GM19023 (cell line): ENCODE measurements around the gene MYMK.

Experiments used
- ATAC-seq: cut with Tn5 transposase; IDR thresholded peaks from one replicate; pipeline ENCODE4 v1.9.1; 2021; ENCODE audit warnings: mild to moderate bottlenecking, moderate library complexity; ENCODE audit not compliant: unreplicated experiment

MYMK gene

GRCh38 chr9:133519693-133520092, 5.1 kb downstream of the MYMK start:
- no peak for ATAC-seq

- ATAC-seq = no peak
These were observed 5.9 kb downstream of the MYMK start for GRCh38 chr9:133518706-133519449.

- ATAC-seq = no peak
These were observed 6.6 kb downstream of the MYMK start for GRCh38 chr9:133518200-133518599.

- no peak for ATAC-seq
These were observed 7.0 kb downstream of the MYMK start for GRCh38 chr9:133517711-133518110.

- no peak for ATAC-seq
These were observed 7.8 kb downstream of the MYMK start for GRCh38 chr9:133516961-133517350.

GRCh38 chr9:133516256-133516960, 8.4 kb downstream of the MYMK start:
- ATAC-seq = no peak

- no peak for ATAC-seq
These were observed 9.0 kb downstream of the MYMK start for GRCh38 chr9:133515615-133516255.

GRCh38 chr9:133515240-133515610, 9.5 kb downstream of the MYMK start:
- no peak for ATAC-seq

- ATAC-seq = no peak
These were observed 10.1 kb downstream of the MYMK start for GRCh38 chr9:133514460-133515239.

GRCh38 chr9:133513214-133514100, 11.3 kb downstream of the MYMK start:
- no peak for ATAC-seq

- no peak for ATAC-seq
These were observed 12.2 kb downstream of the MYMK start for GRCh38 chr9:133512253-133513213.

GRCh38 chr9:133511607-133512006, 13.2 kb downstream of the MYMK start:
- ATAC-seq = no peak

GRCh38 chr9:133510926-133511505, 13.7 kb downstream of the MYMK start:
- no peak for ATAC-seq

- no peak for ATAC-seq
These were observed 15.3 kb downstream of the MYMK start for GRCh38 chr9:133509179-133510083.

GRCh38 chr9:133508046-133508445, 16.7 kb downstream of the MYMK start:
- ATAC-seq = no peak

GRCh38 chr9:133507246-133507965, 17.4 kb downstream of the MYMK start:
- no peak for ATAC-seq

- no peak for ATAC-seq
These were observed 18.1 kb downstream of the MYMK start for GRCh38 chr9:133506653-133507038.
